DOHH2 (cell line): Measurements from ENCODE around the gene SMARCA2.

Experiments
- H3F3A ChIP-seq: fragments of 200-600 bp; sonication (generic), shearing (Covaris generic); 2 replicates; pipeline ENCODE4 v1.6.0; 2016; ENCODE audit warnings: antibody characterized with exemption, mild to moderate bottlenecking; ENCODE audit not compliant: control insufficient read depth, insufficient read depth
- H3K27ac ChIP-seq: fragments of 200-600 bp; sonication (generic); 2 replicates; pipeline ENCODE4 v1.5.1; 2014; ENCODE audit warnings: low read depth, mild to moderate bottlenecking, low read length, moderate library complexity
- H3K27me3 ChIP-seq: fragments of 200-600 bp; sonication (generic); 2 replicates; pipeline ENCODE4 v1.6.1; 2014; ENCODE audit warnings: mild to moderate bottlenecking, low read length, mixed read lengths; ENCODE audit not compliant: control insufficient read depth
- H3K36me3 ChIP-seq: fragments of 200-600 bp; sonication (generic); 2 replicates; pipeline ENCODE4 v1.6.1; 2014; ENCODE audit warnings: mild to moderate bottlenecking, low read length, moderate library complexity, mixed read lengths; ENCODE audit not compliant: control insufficient read depth
- H3K4me1 ChIP-seq: fragments of 200-600 bp; sonication (generic); 2 replicates; pipeline ENCODE4 v1.6.1; 2014; ENCODE audit warnings: mild to moderate bottlenecking, low read length, mixed read lengths; ENCODE audit not compliant: control insufficient read depth
- H3K4me2 ChIP-seq: fragments of 200-600 bp; sonication (generic); 2 replicates; pipeline ENCODE4 v1.6.0; 2014; ENCODE audit warnings: mild to moderate bottlenecking, low read length, moderate library complexity
- H3K4me3 ChIP-seq: fragments of 200-600 bp; sonication (generic); 2 replicates; pipeline ENCODE4 v1.5.1; 2014; ENCODE audit warnings: mild to moderate bottlenecking, low read length, mixed read lengths
- H3K79me2 ChIP-seq: fragments of 200-600 bp; sonication (generic); 2 replicates; pipeline ENCODE4 v1.6.1; 2014; ENCODE audit warnings: mild to moderate bottlenecking, low read length, mixed read lengths; ENCODE audit not compliant: control insufficient read depth
- H3K9me2 ChIP-seq: fragments of 200-600 bp; sonication (generic); replicated peaks from 2 replicates; pipeline ENCODE4 v1.6.1; 2014; ENCODE audit warnings: mild to moderate bottlenecking, low read length, mixed read lengths; ENCODE audit not compliant: control insufficient read depth
- H3K9me3 ChIP-seq: fragments of 200-600 bp; sonication (generic); 2 replicates; pipeline ENCODE4 v1.6.1; 2014; ENCODE audit warnings: antibody characterized with exemption, low read length, mixed read lengths; ENCODE audit not compliant: control insufficient read depth, insufficient read depth
- H4K20me1 ChIP-seq: fragments of 200-600 bp; sonication (generic); 2 replicates; pipeline ENCODE4 v1.6.0; 2014; ENCODE audit warnings: low read depth, mild to moderate bottlenecking, antibody characterized with exemption, low read length, moderate library complexity; ENCODE audit not compliant: control insufficient read depth, insufficient read depth
- CTCF ChIP-seq: fragments of 200-600 bp; sonication (generic); IDR thresholded peaks from one replicate; pipeline ENCODE4 v1.5.1; 2014; ENCODE audit warnings: antibody characterized with exemption, mild to moderate bottlenecking, low read depth, low read length; ENCODE audit not compliant: poor library complexity, severe bottlenecking
- EZH2phosphoT487 ChIP-seq: fragments of 200-600 bp; sonication (generic); IDR thresholded peaks from 2 replicates; pipeline ENCODE4 v1.6.1; 2017; ENCODE audit warnings: borderline replicate concordance, mild to moderate bottlenecking, antibody characterized with exemption, low read length, moderate library complexity, mixed read lengths

The SMARCA2 gene

GRCh38 chr9:2179567-2179966 lies 164.4 kb downstream of the SMARCA2 start:
- Histone ChIP-seq H3K27ac (no peak overlapping the region), H3K4me1 (no peaks in the 10 kb centered on the region), H3K4me3 (no peak overlapping the region), H3K9me2 (no peaks in the 10 kb centered on the region), H3K4me2 (no peak overlapping the region), H3K27me3 (no peaks in the 10 kb centered on the region), H3K36me3 (peaks cover 25% of the 10 kb centered on the region), H4K20me1 (peaks cover 5% of the 10 kb centered on the region; the same call in 1 of the 2 replicates), H3K9me3 (no peaks in the 10 kb centered on the region), H3K79me2 (no peaks in the 10 kb centered on the region), H3F3A (no peaks in the 10 kb centered on the region)
- TF ChIP-seq CTCF (peak; percentile 25), EZH2phosphoT487 (no peak)

DNA sequence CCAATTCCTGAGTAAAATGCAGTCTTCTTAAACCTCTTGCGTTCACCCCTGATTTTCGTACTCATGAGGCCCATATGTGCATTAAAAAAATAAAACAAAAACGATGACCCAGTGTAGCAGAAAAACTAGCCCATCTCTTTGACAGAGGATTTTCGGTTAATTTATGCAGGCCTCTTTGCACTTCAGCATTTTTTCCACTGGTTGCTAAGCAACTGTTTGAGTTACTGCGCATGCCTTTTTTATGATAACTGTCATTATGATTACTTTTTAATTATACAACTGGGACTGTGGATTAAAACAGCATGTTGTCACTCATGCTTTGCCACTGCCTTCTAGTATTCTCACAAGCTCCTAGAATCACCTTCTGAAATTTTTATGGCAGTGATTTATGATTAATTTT lies 165.0 kb downstream of the SMARCA2 start:
- H3K4me1 ChIP-seq = no peaks in the 10 kb centered on the region
- TF ChIP-seq EZH2phosphoT487 (no peak), CTCF (no peak)
- H3F3A ChIP-seq = no peaks in the 10 kb centered on the region
- no peak overlapping the region for H3K4me2 ChIP-seq
- no peaks in the 10 kb centered on the region for H3K27me3 ChIP-seq
- H3K27ac ChIP-seq = no peak overlapping the region
- H3K9me2 ChIP-seq = no peaks in the 10 kb centered on the region
- peaks cover 5% of the 10 kb centered on the region; the same call in 1 of the 2 replicates for H4K20me1 ChIP-seq
- peaks cover 25% of the 10 kb centered on the region for H3K36me3 ChIP-seq
- no peaks in the 10 kb centered on the region for H3K79me2 ChIP-seq
- no peaks in the 10 kb centered on the region for H3K9me3 ChIP-seq
- no peak overlapping the region for H3K4me3 ChIP-seq

DNA sequence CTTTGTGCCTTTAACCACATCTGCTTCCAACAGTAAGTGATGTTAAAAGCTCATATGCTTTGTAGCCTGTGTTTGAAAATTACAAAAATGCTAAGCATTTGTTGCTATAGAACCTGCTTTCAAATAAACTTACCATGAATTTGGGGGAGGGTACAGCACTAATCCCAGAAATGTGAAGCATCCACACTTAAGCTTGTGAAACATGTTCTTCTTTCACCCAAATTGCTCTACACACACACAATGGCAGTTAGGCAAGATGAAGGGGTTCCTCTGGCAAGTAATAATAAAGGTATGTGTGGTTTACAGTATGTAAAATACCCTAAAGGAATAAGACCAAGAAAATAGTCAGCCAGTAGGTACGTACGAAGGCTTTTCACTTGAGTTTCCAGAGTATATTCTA lies 165.6 kb downstream of the SMARCA2 start:
- no peak overlapping the region for H3K4me2 ChIP-seq
- no peaks in the 10 kb centered on the region for H3K9me2 ChIP-seq
- no peaks in the 10 kb centered on the region for H3K4me1 ChIP-seq
- peaks cover 5% of the 10 kb centered on the region; the same call in 1 of the 2 replicates for H4K20me1 ChIP-seq
- TF ChIP-seq EZH2phosphoT487 (no peak), CTCF (no peak)
- no peaks in the 10 kb centered on the region for H3K27me3 ChIP-seq
- H3K36me3 ChIP-seq = peaks cover 29% of the 10 kb centered on the region
- no peaks in the 10 kb centered on the region for H3F3A ChIP-seq
- no peak overlapping the region for H3K27ac ChIP-seq
- H3K79me2 ChIP-seq = no peaks in the 10 kb centered on the region
- H3K4me3 ChIP-seq = no peak overlapping the region
- H3K9me3 ChIP-seq = no peaks in the 10 kb centered on the region
